ENCODE data around the gene VPS13C. TPM values are rescaled to one million over a fixed set of nuclear protein-coding genes. Genes with fewer than 3 reads are reported as not detected.

Gene VPS13C
- total RNA-seq, 1 donor = 79.8 TPM

DNA sequence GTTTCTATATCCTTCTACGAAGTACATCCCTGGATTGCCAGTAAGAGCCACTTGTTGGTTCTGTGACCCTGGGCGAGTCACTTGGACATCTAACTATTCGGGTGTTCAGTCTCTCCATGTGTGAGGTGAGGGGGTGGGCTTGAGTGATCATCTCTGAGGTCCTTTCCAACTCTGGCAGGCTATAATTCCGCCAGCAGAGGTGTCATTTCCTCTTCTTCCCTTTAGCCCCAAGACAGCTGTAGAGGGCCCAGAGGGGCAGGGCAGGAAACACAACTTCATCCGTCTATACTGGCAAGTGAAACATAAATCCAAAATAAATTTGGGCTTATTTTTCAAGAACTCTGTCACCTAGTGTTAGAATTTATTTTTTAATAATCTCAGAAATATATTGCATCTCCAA lies 44.6 kb upstream of the VPS13C start:
- no peak for DNase-seq (ENCODE audit: low read depth)
- TF ChIP-seq, protein P1, sequence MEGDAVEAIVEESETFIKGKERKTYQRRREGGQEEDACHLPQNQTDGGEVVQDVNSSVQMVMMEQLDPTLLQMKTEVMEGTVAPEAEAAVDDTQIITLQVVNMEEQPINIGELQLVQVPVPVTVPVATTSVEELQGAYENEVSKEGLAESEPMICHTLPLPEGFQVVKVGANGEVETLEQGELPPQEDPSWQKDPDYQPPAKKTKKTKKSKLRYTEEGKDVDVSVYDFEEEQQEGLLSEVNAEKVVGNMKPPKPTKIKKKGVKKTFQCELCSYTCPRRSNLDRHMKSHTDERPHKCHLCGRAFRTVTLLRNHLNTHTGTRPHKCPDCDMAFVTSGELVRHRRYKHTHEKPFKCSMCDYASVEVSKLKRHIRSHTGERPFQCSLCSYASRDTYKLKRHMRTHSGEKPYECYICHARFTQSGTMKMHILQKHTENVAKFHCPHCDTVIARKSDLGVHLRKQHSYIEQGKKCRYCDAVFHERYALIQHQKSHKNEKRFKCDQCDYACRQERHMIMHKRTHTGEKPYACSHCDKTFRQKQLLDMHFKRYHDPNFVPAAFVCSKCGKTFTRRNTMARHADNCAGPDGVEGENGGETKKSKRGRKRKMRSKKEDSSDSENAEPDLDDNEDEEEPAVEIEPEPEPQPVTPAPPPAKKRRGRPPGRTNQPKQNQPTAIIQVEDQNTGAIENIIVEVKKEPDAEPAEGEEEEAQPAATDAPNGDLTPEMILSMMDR (IDR thresholded peaks at IDR 0.05; ENCODE audit: insufficient read depth, low read length) = no peak
- H3K4me3 ChIP-seq (ENCODE audit: low read depth, low read length) = no peak overlapping the region

DNA sequence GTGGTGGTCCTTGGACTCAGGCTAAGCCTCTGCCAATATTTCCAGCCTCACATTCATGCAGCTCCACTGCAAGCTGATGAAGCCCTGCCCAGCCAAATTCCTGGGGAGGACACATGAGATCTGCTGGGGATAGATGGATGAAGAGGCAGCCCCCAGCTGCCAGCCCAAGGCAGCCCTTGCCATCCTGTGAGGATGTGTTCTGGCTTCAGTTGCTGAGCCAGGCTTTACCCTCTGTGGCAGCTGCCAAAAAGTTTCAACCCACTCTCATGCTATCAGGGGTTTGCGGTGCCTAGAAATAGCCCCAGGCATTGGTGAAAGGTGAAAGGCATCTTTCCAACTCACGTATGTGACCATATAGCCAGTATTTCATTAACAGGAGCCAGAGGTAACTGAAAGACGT lies 44.2 kb upstream of the VPS13C start:
- H3K4me3 ChIP-seq (ENCODE audit: low read depth, low read length) = no peak overlapping the region
- TF ChIP-seq, protein P1 (IDR thresholded peaks at IDR 0.05; ENCODE audit: insufficient read depth, low read length) = no peak
- DNase-seq (ENCODE audit: low read depth) = no peak

DNA sequence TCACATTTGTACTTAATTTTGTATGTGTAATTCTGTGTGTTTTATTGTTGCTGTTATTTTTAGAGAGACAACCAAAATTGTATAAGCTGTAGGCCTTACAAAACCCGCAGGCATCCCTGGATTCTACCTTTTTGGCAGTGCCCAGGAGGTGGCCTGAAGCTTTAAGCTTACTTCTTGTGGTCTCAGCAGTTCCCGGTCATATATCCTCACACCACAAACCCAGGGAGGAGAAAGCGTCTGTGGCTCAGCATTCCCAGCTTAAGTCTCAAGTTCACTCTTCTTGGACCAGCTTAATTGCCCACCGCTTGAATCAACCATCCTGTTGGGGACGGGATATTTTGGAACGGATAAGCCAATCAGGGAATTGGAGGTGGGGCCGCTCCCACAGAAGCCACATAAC lies 43.2 kb upstream of the VPS13C start:
- TF ChIP-seq, protein P1 (IDR thresholded peaks at IDR 0.05; ENCODE audit: insufficient read depth, low read length) = no peak
- DNase-seq (ENCODE audit: low read depth) = no peak
- no peak overlapping the region for H3K4me3 ChIP-seq (ENCODE audit: low read depth, low read length)

DNA sequence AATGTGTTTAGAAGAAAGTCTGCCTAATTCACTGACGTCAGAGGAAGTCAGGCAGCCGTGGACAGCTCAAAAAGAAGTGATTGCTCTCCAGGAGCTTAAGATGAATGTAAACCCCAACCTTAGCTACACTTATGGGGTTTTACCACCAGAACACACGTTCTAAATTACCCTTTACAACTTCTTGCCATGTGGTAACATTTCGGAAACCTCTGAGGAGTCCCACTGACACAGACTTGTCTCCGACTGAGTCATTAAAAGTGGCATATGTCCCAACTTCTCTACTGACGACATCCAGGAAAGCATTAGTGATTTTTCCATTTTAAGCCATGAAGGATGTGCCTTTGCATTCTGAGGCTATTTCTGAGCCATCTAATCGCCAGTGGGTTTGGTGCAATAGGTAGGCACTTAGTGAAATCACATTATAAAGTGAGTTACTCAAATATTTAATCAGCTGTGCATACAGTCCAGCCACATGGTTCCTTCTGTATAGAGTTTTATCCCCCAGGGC lies 38.9 kb upstream of the VPS13C start:
- peak; percentile 66 for DNase-seq (ENCODE audit: low read depth)
- TF ChIP-seq, protein P1 (IDR thresholded peaks at IDR 0.05; ENCODE audit: insufficient read depth, low read length) = no peak
- H3K4me3 ChIP-seq (ENCODE audit: low read depth, low read length) = no peak overlapping the region

DNA sequence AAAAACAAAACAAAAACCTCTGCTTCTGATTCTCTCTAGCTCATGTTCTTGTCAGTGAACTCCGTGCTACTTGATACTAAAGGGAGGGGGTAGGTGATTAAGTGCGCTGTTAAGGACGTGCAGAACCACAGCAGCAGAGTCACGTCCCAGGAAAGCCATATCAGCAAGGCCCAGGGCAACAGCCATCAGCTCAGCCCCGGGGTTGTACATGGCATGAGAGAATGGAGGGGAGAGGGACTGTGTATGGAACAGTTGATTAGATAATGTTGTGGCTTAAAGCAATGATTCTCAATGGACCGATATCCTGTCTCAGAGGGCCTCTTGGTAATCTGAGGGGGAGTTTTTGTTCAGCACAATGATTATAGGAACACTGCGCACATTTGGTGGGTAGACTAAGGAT lies 34.1 kb upstream of the VPS13C start:
- TF ChIP-seq, protein P1 (IDR thresholded peaks at IDR 0.05; ENCODE audit: insufficient read depth, low read length) = no peak
- DNase-seq (ENCODE audit: low read depth) = no peak

DNA sequence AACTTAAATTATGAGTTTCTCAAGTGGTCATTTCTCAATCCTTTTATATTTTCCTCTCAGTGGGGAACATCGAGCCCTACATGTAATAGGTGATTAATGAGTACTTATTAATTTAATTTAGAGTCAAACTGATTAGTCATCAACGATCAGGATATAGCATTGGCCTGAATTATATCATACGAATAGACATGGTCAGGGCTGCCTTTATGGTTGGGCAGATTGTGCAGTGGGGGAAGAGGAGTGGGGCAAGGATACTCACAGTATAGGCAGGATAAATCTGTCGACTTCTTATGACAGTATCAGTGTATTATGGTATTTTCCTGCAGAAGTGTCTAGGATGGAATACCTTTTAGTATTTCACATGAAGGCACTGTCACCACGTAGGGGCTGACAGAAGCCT lies 33.6 kb upstream of the VPS13C start:
- TF ChIP-seq, protein P1 (IDR thresholded peaks at IDR 0.05; ENCODE audit: insufficient read depth, low read length) = no peak
- DNase-seq (ENCODE audit: low read depth) = no peak
- H3K4me3 ChIP-seq (ENCODE audit: low read depth, low read length) = no peak overlapping the region

More for the DNA sequence above, 34.1 kb upstream of the VPS13C start:
- no peak overlapping the region for H3K4me3 ChIP-seq (ENCODE audit: low read depth, low read length)

DNA sequence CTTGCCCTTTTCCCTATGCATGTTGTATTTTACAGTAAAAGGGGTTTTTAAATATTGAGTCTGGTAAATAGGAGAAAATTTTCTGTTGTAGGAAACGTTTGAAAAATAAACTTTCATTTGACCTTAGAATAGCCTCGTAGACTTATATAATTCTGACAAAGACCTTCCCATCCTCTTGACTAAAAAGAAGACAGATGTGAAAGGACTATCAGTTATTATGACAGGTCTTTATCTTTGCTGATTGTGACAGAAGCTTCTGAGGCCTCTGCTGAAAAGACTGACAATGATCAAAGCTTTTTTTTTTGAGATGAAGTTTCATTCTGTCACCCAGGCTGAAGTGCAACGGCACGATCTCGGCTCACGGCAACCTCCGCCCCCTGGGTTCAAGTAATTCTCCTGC lies 30.7 kb upstream of the VPS13C start:
- no peak for DNase-seq (ENCODE audit: low read depth)
- H3K4me3 ChIP-seq (ENCODE audit: low read depth, low read length) = no peak overlapping the region
- TF ChIP-seq, protein P1 (IDR thresholded peaks at IDR 0.05; ENCODE audit: insufficient read depth, low read length) = no peak

Data from fibroblast of the aortic adventitia (primary cell).